Neuronal stem cell (in vitro differentiated cells): ENCODE results near the gene COA1.

Source experiments
- DNase-seq: peaks from one replicate; pipeline ENCODE4 v3.0.0-alpha.2; 2013; ENCODE audit warnings: low spot score
- H2AFZ ChIP-seq: one replicate; pipeline ENCODE4 v1.6.1; 2013; ENCODE audit warnings: mild to moderate bottlenecking, low read length, inconsistent platforms
- H2AK5ac ChIP-seq: 2 replicates; pipeline ENCODE4 v1.6.1; 2013; ENCODE audit warnings: low read depth, mild to moderate bottlenecking, inconsistent platforms, low read length, moderate library complexity, mixed read lengths
- H2BK120ac ChIP-seq: 2 replicates; pipeline ENCODE4 v1.6.1; 2013; ENCODE audit warnings: low read depth, mild to moderate bottlenecking, inconsistent platforms, low read length, moderate library complexity, mixed read lengths
- H2BK12ac ChIP-seq: one replicate; pipeline ENCODE4 v1.6.1; 2013; ENCODE audit warnings: low read length, inconsistent platforms
- H2BK15ac ChIP-seq: 2 replicates; pipeline ENCODE4 v1.6.1; 2013; ENCODE audit warnings: mild to moderate bottlenecking, low read length, inconsistent platforms, mixed read lengths
- H2BK5ac ChIP-seq: one replicate; pipeline ENCODE4 v1.6.1; 2013; ENCODE audit warnings: inconsistent platforms, mild to moderate bottlenecking, low read length, moderate library complexity
- H3K14ac ChIP-seq: one replicate; pipeline ENCODE4 v1.6.1; 2013; ENCODE audit warnings: low read length, inconsistent platforms
- H3K18ac ChIP-seq: 2 replicates; pipeline ENCODE4 v1.6.1; 2013; ENCODE audit warnings: low read length, inconsistent platforms
- H3K23ac ChIP-seq: 2 replicates; pipeline ENCODE4 v1.6.1; 2013; ENCODE audit warnings: low read depth, mild to moderate bottlenecking, mixed read lengths, low read length, inconsistent platforms; ENCODE audit not compliant: poor library complexity
- H3K27ac ChIP-seq: replicated peaks from 3 replicates; pipeline ENCODE4 v1.5.1; 2013; ENCODE audit warnings: low read length, inconsistent platforms
- H3K27me3 ChIP-seq, 3 experiments: 2 replicates each; pipeline ENCODE4 v1.6.1; 2013; ENCODE audit warnings: low read length in 3 of 3, mild to moderate bottlenecking in 2 of 3, inconsistent platforms in 1 of 3, low read depth in 1 of 3, mixed read lengths in 1 of 3, moderate library complexity in 1 of 3; ENCODE audit not compliant: control insufficient read depth in 3 of 3, insufficient read depth in 3 of 3
- H3K36me3 ChIP-seq, 2 donors: replicated peaks in 1 of 2; 2 replicates each; pipeline ENCODE4 v1.6.1; 2013; ENCODE audit warnings: low read length in 2 of 2; ENCODE audit not compliant: control insufficient read depth in 2 of 2, insufficient read depth in 2 of 2
- H3K4ac ChIP-seq: 2 replicates; pipeline ENCODE4 v1.6.1; 2013; ENCODE audit warnings: inconsistent platforms, mild to moderate bottlenecking, low read length, moderate library complexity
- H3K4me1 ChIP-seq, 2 donors: 1 replicate in 1 of 2; 2 replicates in 1 of 2; pipeline ENCODE4 v1.6.1; 2013; ENCODE audit warnings: low read length in 2 of 2, low read depth in 1 of 2; ENCODE audit not compliant: control insufficient read depth in 2 of 2, insufficient read depth in 1 of 2
- H3K4me2 ChIP-seq: one replicate; pipeline ENCODE4 v1.6.1; 2013; ENCODE audit warnings: mild to moderate bottlenecking, low read length, inconsistent platforms; ENCODE audit not compliant: insufficient read depth, poor library complexity, severe bottlenecking
- H3K4me3 ChIP-seq, 2 donors: 2 replicates each; pipeline ENCODE4 v1.5.1; 2013; ENCODE audit warnings: low read length in 2 of 2, mild to moderate bottlenecking in 2 of 2, inconsistent platforms in 1 of 2, moderate library complexity in 1 of 2
- H3K79me1 ChIP-seq: one replicate; pipeline ENCODE4 v1.6.1; 2013; ENCODE audit warnings: low read depth, mild to moderate bottlenecking, inconsistent platforms, low read length, moderate library complexity
- H3K9ac ChIP-seq: one replicate; pipeline ENCODE4 v1.6.1; 2013; ENCODE audit warnings: mild to moderate bottlenecking, low read depth, low read length, inconsistent platforms; ENCODE audit not compliant: poor library complexity
- H3K9me3 ChIP-seq, 2 donors: replicated peaks in 1 of 2; 2 replicates each; pipeline versions ENCODE3 to v1.6.1; 2013; ENCODE audit warnings: low read length in 2 of 2, mild to moderate bottlenecking in 2 of 2, inconsistent platforms in 1 of 2, low read depth in 1 of 2, mixed read lengths in 1 of 2, moderate library complexity in 1 of 2; ENCODE audit not compliant: control insufficient read depth in 2 of 2, insufficient read depth in 1 of 2
- H4K8ac ChIP-seq: one replicate; pipeline ENCODE4 v1.6.1; 2013; ENCODE audit warnings: low read depth, mild to moderate bottlenecking, inconsistent platforms, low read length, moderate library complexity
- H4K91ac ChIP-seq: one replicate; pipeline ENCODE4 v1.6.1; 2013; ENCODE audit warnings: low read length, low read depth, mild to moderate bottlenecking, inconsistent platforms; ENCODE audit not compliant: poor library complexity
- WGBS, 2 donors: extraction: QIAGEN DNeasy Blood & Tissue Kit; methylation state at CpG; one replicate each; pipeline ENCODE4 v1.1.7; 2013; ENCODE audit warnings: missing lambda C conversion rate in 2 of 2, mixed read lengths in 1 of 2; ENCODE audit not compliant: insufficient read length in 2 of 2, insufficient replicate concordance in 1 of 2; ENCODE audit errors: extremely low coverage in 2 of 2; 5-methylcytosine and 5-hydroxymethylcytosine counted together

COA1 gene

DNA sequence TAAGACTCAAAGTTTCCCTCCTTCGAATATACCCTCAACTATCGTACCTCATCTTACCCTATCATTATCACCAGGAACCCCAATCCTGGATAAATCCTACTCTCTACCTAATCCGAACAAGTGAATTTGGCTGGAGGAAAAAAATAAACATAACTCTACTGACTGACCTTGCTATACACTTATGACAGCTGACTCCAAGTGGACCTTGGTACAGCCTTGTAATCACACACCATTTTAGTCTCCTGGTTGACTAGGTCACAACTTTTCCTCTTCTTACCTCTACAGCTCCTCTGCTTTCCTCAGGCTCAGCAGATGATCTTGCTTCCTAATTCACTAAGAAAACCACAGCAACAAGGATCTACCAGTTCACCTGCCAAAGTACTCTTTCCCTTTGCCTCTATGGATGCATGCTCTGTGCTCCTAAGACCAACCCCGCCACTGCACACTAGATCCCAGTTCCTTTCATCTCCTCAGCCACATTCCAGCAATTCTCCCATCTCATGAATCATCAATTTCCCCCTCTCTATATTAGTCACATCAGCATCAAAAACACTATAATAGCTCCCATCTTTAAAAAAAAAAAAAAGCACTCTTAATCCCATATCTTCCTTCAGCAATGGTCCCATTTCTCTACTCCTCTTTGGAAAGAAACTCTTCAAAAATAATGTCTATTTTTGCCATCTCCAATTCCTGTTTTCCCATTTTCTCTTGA lies 35.5 kb downstream of the COA1 start:
- no peak overlapping the region for H2BK5ac ChIP-seq
- H3K27ac ChIP-seq: no peak overlapping the region
- no peak overlapping the region for H2BK12ac ChIP-seq
- H3K14ac ChIP-seq: no peak overlapping the region
- DNase-seq: no peak
- H3K18ac ChIP-seq: no peak overlapping the region
- no peaks in the 10 kb centered on the region for H3K36me3 ChIP-seq
- H3K9me3 ChIP-seq: peaks cover 0 to 4% of the 10 kb centered on the region in 2 donors
- no peak overlapping the region for H4K91ac ChIP-seq
- WGBS, 2 donors: 100% methylated on average over 2 of the region's 4 CpGs
- no peak overlapping the region for H2BK120ac ChIP-seq
- no peak overlapping the region for H2AK5ac ChIP-seq
- H2BK15ac ChIP-seq: no peak overlapping the region
- H3K9ac ChIP-seq: peak overlapping the region; percentile 18
- H3K4ac ChIP-seq: no peak overlapping the region
- H3K23ac ChIP-seq: no peak overlapping the region
- H4K8ac ChIP-seq: no peak overlapping the region
- no peak overlapping the region for H3K4me2 ChIP-seq
- H3K79me1 ChIP-seq: peaks cover 10% of the 10 kb centered on the region
- H2AFZ ChIP-seq: no peak overlapping the region
- peaks cover 0 to 2% of the 10 kb centered on the region in 2 donors for H3K4me1 ChIP-seq
- peak overlapping the region in 1 of 2 donors; percentile 12 for H3K4me3 ChIP-seq
- H3K27me3 ChIP-seq: peaks cover 0 to 2% (median 0%) of the 10 kb centered on the region in 3 experiments

DNA sequence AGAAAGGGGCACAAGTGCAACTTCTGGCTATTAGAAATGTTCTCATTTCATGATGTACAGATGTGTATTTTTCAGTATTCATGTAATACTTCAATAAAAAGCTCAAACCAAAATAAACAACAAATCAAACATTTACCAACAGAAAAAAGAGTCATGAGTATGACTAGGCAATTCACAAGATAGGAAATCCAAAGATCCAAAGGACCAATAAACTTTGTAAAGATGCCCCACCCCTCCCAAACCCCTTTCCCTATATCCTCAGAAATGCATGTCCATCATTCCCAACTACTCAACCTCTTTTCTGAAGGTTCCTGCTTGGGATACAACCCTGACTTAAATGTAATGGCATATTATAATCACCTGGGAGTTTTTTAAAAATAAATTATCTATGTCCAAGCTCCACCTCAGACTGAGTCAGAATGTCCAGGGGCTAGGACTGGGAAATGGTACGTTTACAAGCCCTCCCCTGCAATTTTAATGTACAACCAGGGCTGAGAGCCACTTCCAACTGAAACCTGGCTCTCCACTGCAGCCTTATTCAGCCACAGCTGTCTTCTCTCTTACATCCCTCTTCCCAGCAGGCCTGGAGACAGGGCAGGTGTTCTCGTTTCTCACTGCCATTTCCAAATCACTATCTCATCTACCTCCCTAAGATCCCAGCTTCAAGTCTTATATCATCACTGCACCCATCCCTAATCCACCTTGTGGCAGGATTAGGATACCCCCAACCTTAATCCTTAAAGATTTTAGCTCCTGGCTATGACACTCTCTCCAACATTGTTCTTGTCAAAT lies 36.5 kb downstream of the COA1 start:
- Histone ChIP-seq H3K9me3 (peaks cover 0 to 8% of the 10 kb centered on the region in 2 donors), H3K9ac (no peak overlapping the region), H3K27ac (no peak overlapping the region), H2AFZ (no peak overlapping the region), H3K4ac (no peak overlapping the region), H3K4me3 (no peak overlapping the region), H3K4me2 (no peak overlapping the region), H3K27me3 (peaks cover 0 to 2% (median 0%) of the 10 kb centered on the region in 3 experiments), H2AK5ac (no peak overlapping the region), H2BK120ac (no peak overlapping the region), H3K4me1 (peaks cover 0 to 2% of the 10 kb centered on the region in 2 donors), H3K79me1 (peaks cover 10% of the 10 kb centered on the region), H3K14ac (no peak overlapping the region), H2BK5ac (no peak overlapping the region), H3K18ac (no peak overlapping the region), H3K36me3 (no peaks in the 10 kb centered on the region), H3K23ac (no peak overlapping the region), H4K91ac (no peak overlapping the region), H2BK15ac (no peak overlapping the region), H4K8ac (no peak overlapping the region), H2BK12ac (no peak overlapping the region)
- DNase-seq: no peak
- WGBS, 2 donors: no CpG with 5 or more reads among the region's 2 CpGs

GRCh38 chr7:43691611-43692010 lies 37.7 kb downstream of the COA1 start:
- Histone ChIP-seq H2BK15ac (no peak overlapping the region), H3K18ac (no peak overlapping the region)

DNA sequence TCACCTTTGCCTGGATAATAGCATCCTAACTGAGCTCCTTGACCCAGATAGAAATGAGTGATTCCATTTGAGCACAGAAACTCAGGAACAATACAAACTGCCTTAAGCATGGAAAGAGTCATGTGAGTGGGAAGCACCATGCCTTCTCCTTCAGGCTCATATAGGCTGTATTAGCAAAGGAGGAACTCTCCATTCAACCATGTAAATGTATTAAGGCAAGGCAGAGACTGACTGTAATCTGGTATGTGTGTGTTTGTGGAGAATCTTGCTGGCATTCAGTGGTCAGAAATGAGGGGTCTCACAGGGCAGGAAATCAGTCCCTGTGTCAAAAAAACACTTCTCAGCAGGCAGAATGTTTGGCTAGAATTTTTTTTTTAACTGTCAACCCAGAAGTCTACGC lies 40.2 kb downstream of the COA1 start:
- no peak overlapping the region for H3K9ac ChIP-seq
- H3K18ac ChIP-seq: no peak overlapping the region
- H2BK5ac ChIP-seq: no peak overlapping the region
- H3K27ac ChIP-seq: no peak overlapping the region
- no peak overlapping the region for H3K4me2 ChIP-seq
- H3K36me3 ChIP-seq: no peaks in the 10 kb centered on the region
- peaks cover 9% of the 10 kb centered on the region for H3K79me1 ChIP-seq
- H3K4me3 ChIP-seq: no peak overlapping the region
- H3K9me3 ChIP-seq: peaks cover 4 to 25% of the 10 kb centered on the region in 2 donors
- no peak overlapping the region for H2BK120ac ChIP-seq
- no peak overlapping the region for H2BK12ac ChIP-seq
- no peak overlapping the region for H2BK15ac ChIP-seq
- H3K23ac ChIP-seq: no peak overlapping the region
- H3K14ac ChIP-seq: no peak overlapping the region
- WGBS, 2 donors: no CpG with 5 or more reads among the region's 1 CpG
- DNase-seq: no peak
- peaks cover 0 to 2% of the 10 kb centered on the region in 2 donors for H3K4me1 ChIP-seq
- H4K91ac ChIP-seq: no peak overlapping the region
- no peak overlapping the region for H2AFZ ChIP-seq
- peaks cover 0 to 2% (median 0%) of the 10 kb centered on the region in 3 experiments for H3K27me3 ChIP-seq
- no peak overlapping the region for H3K4ac ChIP-seq
- no peak overlapping the region for H4K8ac ChIP-seq
- no peak overlapping the region for H2AK5ac ChIP-seq

More at GRCh38 chr7:43691611-43692010, 37.7 kb downstream of the COA1 start:
- H4K8ac ChIP-seq: no peak overlapping the region
- WGBS, 2 donors: no CpG with 5 or more reads among the region's 3 CpGs
- H2BK12ac ChIP-seq: no peak overlapping the region
- peaks cover 12% of the 10 kb centered on the region for H3K79me1 ChIP-seq
- H3K4me1 ChIP-seq: peaks cover 0 to 2% of the 10 kb centered on the region in 2 donors
- no peak overlapping the region for H3K4me3 ChIP-seq
- no peak overlapping the region for H2BK120ac ChIP-seq
- H2AFZ ChIP-seq: no peak overlapping the region
- no peak overlapping the region for H3K9ac ChIP-seq
- H3K9me3 ChIP-seq: peaks cover 2 to 15% of the 10 kb centered on the region in 2 donors
- H3K36me3 ChIP-seq: no peaks in the 10 kb centered on the region
- H3K27me3 ChIP-seq: peaks cover 0 to 2% (median 0%) of the 10 kb centered on the region in 3 experiments
- H3K23ac ChIP-seq: no peak overlapping the region
- H3K14ac ChIP-seq: no peak overlapping the region
- H4K91ac ChIP-seq: no peak overlapping the region
- H3K4ac ChIP-seq: no peak overlapping the region
- no peak for DNase-seq
- no peak overlapping the region for H2BK5ac ChIP-seq
- no peak overlapping the region for H2AK5ac ChIP-seq
- no peak overlapping the region for H3K27ac ChIP-seq
- H3K4me2 ChIP-seq: no peak overlapping the region
